IMR-90 (cell line): ENCODE data around the gene ANKRD11. TPM values are rescaled to one million over a fixed set of nuclear protein-coding genes. Genes with fewer than 3 reads are reported as not detected.

Experiments used
- ATAC-seq: fragments of 200-7000 bp; cut with Tn5 transposase; 2 replicates; pipeline ENCODE4 v1.9.1; 2020; ENCODE audit warnings: low read depth, mild to moderate bottlenecking, moderate library complexity
- BruUV-seq: library from RNA; stranded (reverse); fragments of 400-500 nt; replicated peaks from 2 replicates; lab custom pipeline; 2021; lab: Mats Ljungman, UMichigan
- CTCF ChIA-PET: fragments of 300-600 bp; formaldehyde crosslinking; extraction: SDS; loops from one replicate; lab custom pipeline; 2021; ENCODE audit warnings: antibody characterized with exemption; lab: Yijun Ruan, JAX
- POLR2A ChIA-PET: fragments of 300-600 bp; sonication (Branson Sonifier 250); formaldehyde crosslinking; loops from one replicate; lab custom pipeline; 2022; ENCODE audit warnings: antibody characterized with exemption; ENCODE audit not compliant: unreplicated experiment; lab: Charles Lee
- DNase-seq: peaks from one replicate; pipeline ENCODE4 v3.0.0; 2013
- H2AFZ ChIP-seq: replicated peaks from 2 replicates; pipeline ENCODE3; 2013; ENCODE audit warnings: low read length, mild to moderate bottlenecking; ENCODE audit not compliant: poor library complexity
- H2AK5ac ChIP-seq: 2 replicates; pipeline ENCODE4 v1.6.1; 2013; ENCODE audit warnings: low read depth, low read length, inconsistent platforms
- H2AK9ac ChIP-seq: replicated peaks from 2 replicates; pipeline ENCODE3; 2013; ENCODE audit warnings: mild to moderate bottlenecking, low read depth, low read length, moderate library complexity; ENCODE audit not compliant: poor library complexity
- H2BK120ac ChIP-seq: 2 replicates; pipeline ENCODE4 v1.6.1; 2013; ENCODE audit warnings: low read depth, low read length, inconsistent platforms
- H2BK15ac ChIP-seq: 3 replicates; pipeline ENCODE4 v1.6.1; 2013; ENCODE audit warnings: low read depth, low read length, inconsistent platforms
- H2BK20ac ChIP-seq: 2 replicates; pipeline ENCODE4 v1.6.1; 2013; ENCODE audit warnings: low read depth, mild to moderate bottlenecking, inconsistent platforms, low read length, moderate library complexity
- H2BK5ac ChIP-seq: 2 replicates; pipeline ENCODE4 v1.6.1; 2013; ENCODE audit warnings: mild to moderate bottlenecking, low read depth, low read length, inconsistent platforms; ENCODE audit not compliant: poor library complexity, severe bottlenecking
- H3K14ac ChIP-seq: replicated peaks from 2 replicates; pipeline ENCODE4 v1.6.1; 2013; ENCODE audit warnings: low read depth, low read length, inconsistent platforms
- H3K18ac ChIP-seq: 2 replicates; pipeline ENCODE4 v1.6.1; 2013; ENCODE audit warnings: low read depth, low read length, control low read depth
- H3K23ac ChIP-seq: 2 replicates; pipeline ENCODE4 v1.6.1; 2013; ENCODE audit warnings: low read depth, low read length, inconsistent platforms
- H3K27ac ChIP-seq: 2 replicates; pipeline ENCODE4 v1.5.1; 2013; ENCODE audit warnings: mild to moderate bottlenecking, control low read depth, low read length; ENCODE audit not compliant: insufficient read depth
- H3K27me3 ChIP-seq: 2 replicates; pipeline ENCODE4 v1.6.1; 2013; ENCODE audit warnings: low read length; ENCODE audit not compliant: control insufficient read depth, insufficient read depth
- H3K36me3 ChIP-seq: 2 replicates; pipeline ENCODE4 v1.6.1; 2013; ENCODE audit warnings: low read length, mixed read lengths; ENCODE audit not compliant: control insufficient read depth, insufficient read depth
- H3K4ac ChIP-seq: 2 replicates; pipeline ENCODE4 v1.6.1; 2013; ENCODE audit warnings: low read depth, low read length, inconsistent platforms
- H3K4me1 ChIP-seq: 2 replicates; pipeline ENCODE4 v1.6.1; 2013; ENCODE audit warnings: low read length, mixed read lengths; ENCODE audit not compliant: control insufficient read depth, insufficient read depth
- H3K4me2 ChIP-seq: 2 replicates; pipeline ENCODE4 v1.6.1; 2013; ENCODE audit warnings: low read depth, mild to moderate bottlenecking, control low read depth, low read length, moderate library complexity
- H3K4me3 ChIP-seq: 2 replicates; pipeline ENCODE4 v1.5.1; 2013; ENCODE audit warnings: low read depth, mild to moderate bottlenecking, control low read depth, low read length, moderate library complexity; ENCODE audit not compliant: insufficient read depth
- H3K56ac ChIP-seq: 2 replicates; pipeline ENCODE4 v1.6.1; 2013; ENCODE audit warnings: low read length, inconsistent platforms; ENCODE audit not compliant: insufficient read depth; ENCODE audit errors: extremely low read depth
- H3K79me1 ChIP-seq, 2 experiments: 2 replicates each; pipeline ENCODE4 v1.6.1; 2013; ENCODE audit warnings: low read length in 2 of 2, inconsistent platforms in 1 of 2, low read depth in 1 of 2
- H3K9ac ChIP-seq: 2 replicates; pipeline ENCODE4 v1.6.1; 2013; ENCODE audit warnings: low read depth, low read length, control low read depth
- H3K9me1 ChIP-seq: 2 replicates; pipeline ENCODE4 v1.6.1; 2013; ENCODE audit warnings: low read length, inconsistent platforms; ENCODE audit not compliant: insufficient read depth
- H3K9me3 ChIP-seq: 2 replicates; pipeline ENCODE4 v1.6.1; 2013; ENCODE audit warnings: low read length; ENCODE audit not compliant: control insufficient read depth, insufficient read depth
- H4K20me1 ChIP-seq: 2 replicates; pipeline ENCODE4 v1.6.1; 2013; ENCODE audit warnings: low read length, inconsistent platforms; ENCODE audit not compliant: insufficient read depth
- H4K5ac ChIP-seq: 2 replicates; pipeline ENCODE4 v1.6.1; 2013; ENCODE audit warnings: mild to moderate bottlenecking, low read depth, low read length, control low read depth
- H4K8ac ChIP-seq, 2 experiments: 2 replicates each; pipeline ENCODE4 v1.6.1; 2013; ENCODE audit warnings: low read depth in 2 of 2, low read length in 2 of 2, control low read depth in 1 of 2, inconsistent platforms in 1 of 2
- H4K91ac ChIP-seq: 2 replicates; pipeline ENCODE4 v1.6.1; 2013; ENCODE audit warnings: low read depth, low read length, inconsistent platforms; ENCODE audit not compliant: insufficient read depth
- CHD1 ChIP-seq: IDR thresholded peaks from 2 replicates; pipeline ENCODE4 v1.6.1; 2012; ENCODE audit warnings: low read depth, low read length, improper control_type of control experiment
- CTCF ChIP-seq: conservative IDR thresholded peaks from 2 replicates; pipeline ENCODE4 v1.5.1; 2012; ENCODE audit warnings: mild to moderate bottlenecking, low read depth, low read length, improper control_type of control experiment
- FOS ChIP-seq: fragments of 150-350 bp; IDR thresholded peaks from 2 replicates; pipeline ENCODE4 v1.6.1; 2016; ENCODE audit warnings: low read depth, low read length
- MAFK ChIP-seq: IDR thresholded peaks from 2 replicates; pipeline ENCODE4 v1.6.1; 2012; ENCODE audit warnings: low read depth, low read length, improper control_type of control experiment
- MAZ ChIP-seq: IDR thresholded peaks from 2 replicates; pipeline ENCODE4 v1.6.1; 2012; ENCODE audit warnings: low read depth, mild to moderate bottlenecking, low read length, improper control_type of control experiment, moderate library complexity, borderline replicate concordance
- MXI1 ChIP-seq: IDR thresholded peaks from 2 replicates; pipeline ENCODE4 v1.6.1; 2012; ENCODE audit warnings: low read depth, mild to moderate bottlenecking, low read length, moderate library complexity, borderline replicate concordance
- NFE2L2 ChIP-seq: fragments of 150-350 bp; IDR thresholded peaks from 2 replicates; pipeline ENCODE4 v1.6.1; 2016; ENCODE audit warnings: low read depth, mild to moderate bottlenecking, low read length
- RAD21 ChIP-seq: IDR thresholded peaks from 2 replicates; pipeline ENCODE4 v1.6.1; 2012; ENCODE audit warnings: low read length, improper control_type of control experiment
- RCOR1 ChIP-seq: IDR thresholded peaks from 2 replicates; pipeline ENCODE4 v1.6.1; 2012; ENCODE audit warnings: mild to moderate bottlenecking, low read length, improper control_type of control experiment; ENCODE audit not compliant: insufficient replicate concordance
- RFX5 ChIP-seq: IDR thresholded peaks from 2 replicates; pipeline ENCODE4 v1.8.0; 2012; ENCODE audit warnings: low read depth, mild to moderate bottlenecking, low read length, moderate library complexity
- SMC3 ChIP-seq: fragments of 150-350 bp; IDR thresholded peaks from 2 replicates; pipeline ENCODE4 v1.6.1; 2016; ENCODE audit warnings: low read depth, mild to moderate bottlenecking, antibody characterized with exemption, low read length, moderate library complexity
- USF2 ChIP-seq: fragments of 150-350 bp; IDR thresholded peaks from 2 replicates; pipeline ENCODE4 v1.6.1; 2017; ENCODE audit warnings: mild to moderate bottlenecking, antibody characterized with exemption, low read length, low read depth
- WGBS, 2 experiments: methylation state at CpG; one replicate each; pipeline versions ENCODE4 v1.1.5 to v1.1.7; 2013; ENCODE audit warnings: missing lambda C conversion rate in 2 of 2; ENCODE audit not compliant: insufficient read length in 1 of 2; ENCODE audit errors: extremely low coverage in 2 of 2; 5-methylcytosine and 5-hydroxymethylcytosine counted together
- dilution Hi-C: fragments of 300-500 bp; cut with HindIII; formaldehyde crosslinking; loops from one replicate; pipeline ENCODE4 v1.14.3; 2018; ENCODE audit warnings: low sequenced_read_pairs; ENCODE audit not compliant: unreplicated experiment
- in situ Hi-C: fragments of 300-500 bp; cut with MboI; formaldehyde crosslinking; loops from 3 replicates; pipeline ENCODE4 v1.14.3; 2019; ENCODE audit warnings: low sequenced_read_pairs, inconsistent platforms, mixed read lengths
- intact Hi-C: fragments of 100-400 bp; cut with micrococcal nuclease; formaldehyde crosslinking; loops from 2 replicates; pipeline ENCODE4 v1.10.0; 2022
- polyA plus RNA-seq, 3 experiments: library from polyadenylated mRNA; depleted of rRNA; stranded (reverse); fragments of >200 nt; gene quantifications; 2 replicates each; pipeline ENCODE4 v1.2.3, GENCODE V29; 2012; ENCODE audit warnings: low replicate concordance in 1 of 3
- total RNA-seq: library from RNA; depleted of rRNA; stranded (reverse); fragments of >200 nt; gene quantifications from 2 replicates; pipeline ENCODE4 v1.2.3, GENCODE V29; 2012

ANKRD11 gene
- total and polyA plus RNA-seq, 2 of the 4 experiments (the other 2 are of a cell fraction), result 46.8 to 71.9 TPM

- H3K9me3 ChIP-seq, result no peaks in the 10 kb centered on the region
- H4K8ac ChIP-seq, result peak overlapping the region; percentile 8 to 81; a peak in 2 of 4 replicates
- H3K79me1 ChIP-seq, result peaks cover 28 to 94% of the 10 kb centered on the region in 2 experiments
- peak overlapping the region; percentile 10; the same call in 1 of the 2 replicates for H3K18ac ChIP-seq
- WGBS, 2 experiments, result 42% methylated on average over 12 of the region's 30 CpGs; no CpG with 5 or more reads in 1 of the 2 experiments
- ChIA-PET CTCF (no interaction called here), POLR2A (no interaction called here)
- H3K9me1 ChIP-seq, result peaks cover 65% of the 10 kb centered on the region
- peak overlapping the region; percentile 34; the same call in 1 of the 2 replicates for H3K9ac ChIP-seq
- peaks cover 5% of the 10 kb centered on the region for H3K36me3 ChIP-seq
- peak overlapping the region; percentile 99 for H3K23ac ChIP-seq
- peak overlapping the region; percentile 81 for H3K14ac ChIP-seq
- H4K20me1 ChIP-seq, result peaks cover 70% of the 10 kb centered on the region
- no peak overlapping the region for H3K4me3 ChIP-seq
- H2BK15ac ChIP-seq, result peak overlapping the region; percentile 82; the same call in 2 of the 3 replicates
- H3K4me2 ChIP-seq, result peak overlapping the region; percentile 61
- H3K27ac ChIP-seq, result peak overlapping the region; percentile 83
- peak overlapping the region; percentile 85 for H2BK120ac ChIP-seq
- peak overlapping the region; percentile 25 for H2AFZ ChIP-seq
- peaks cover 69% of the 10 kb centered on the region for H3K4me1 ChIP-seq
- intact Hi-C loops (no loop called here), in situ Hi-C loops (no loop called here), dilution Hi-C loops (no loop called here)
- TF ChIP-seq RCOR1 (no peak), MXI1 (no peak), FOS (no peak), RAD21 (no peak), RFX5 (no peak), CHD1 (no peak), MAFK (no peak), CTCF (no peak), USF2 (no peak), NFE2L2 (no peak), MAZ (no peak), SMC3 (no peak)
- DNase-seq (peak; percentile 61), ATAC-seq (peak; percentile 4)
- H3K4ac ChIP-seq, result peak overlapping the region; percentile 98
- peak overlapping the region; percentile 68 for H4K91ac ChIP-seq
- peak overlapping the region; percentile 23 for H4K5ac ChIP-seq
- H3K27me3 ChIP-seq, result no peaks in the 10 kb centered on the region
- peak overlapping the region; percentile 92 for H2BK5ac ChIP-seq
- no TSS peak for BruUV-seq
- peak overlapping the region; percentile 72; the same call in 1 of the 2 replicates for H2BK20ac ChIP-seq
- peak overlapping the region; percentile 97 for H2AK5ac ChIP-seq
- peak overlapping the region; percentile 89 for H2AK9ac ChIP-seq
- H3K56ac ChIP-seq, result no peak overlapping the region
Measured at GRCh38 chr16:89320782-89321501, 169.4 kb downstream of the ANKRD11 start.
